Endodermal cell (in vitro differentiated cells): ENCODE measurements around the gene TM9SF1. TPM values are rescaled to one million over a fixed set of nuclear protein-coding genes. Genes with fewer than 3 reads are reported as not detected.
A peak's percentile ranks its signal among the peaks of the same experiment; 100 is the strongest.

Experiments used
- DNase-seq: peaks from one replicate; pipeline ENCODE4 v3.0.0-alpha.2; 2017
- H3K27ac ChIP-seq: 2 replicates; pipeline ENCODE4 v1.5.1; 2013; ENCODE audit warnings: mild to moderate bottlenecking, low read depth, low read length, moderate library complexity
- H3K27me3 ChIP-seq: 2 replicates; pipeline ENCODE4 v1.6.1; 2013; ENCODE audit warnings: mild to moderate bottlenecking, low read length, moderate library complexity; ENCODE audit not compliant: insufficient read depth, control insufficient read depth, poor library complexity, severe bottlenecking
- H3K36me3 ChIP-seq: 2 replicates; pipeline ENCODE4 v1.7.0; 2013; ENCODE audit warnings: mild to moderate bottlenecking, low read length, moderate library complexity; ENCODE audit not compliant: control insufficient read depth, insufficient read depth
- H3K4me1 ChIP-seq: one replicate; pipeline ENCODE4 v1.7.0; 2013; ENCODE audit warnings: low read length; ENCODE audit not compliant: control insufficient read depth, insufficient read depth
- H3K4me3 ChIP-seq: 2 replicates; pipeline ENCODE4 v1.5.1; 2013; ENCODE audit warnings: mild to moderate bottlenecking, low read length, moderate library complexity
- H3K9ac ChIP-seq: 2 replicates; pipeline ENCODE4 v1.6.1; 2013; ENCODE audit warnings: mild to moderate bottlenecking, low read length, moderate library complexity; ENCODE audit not compliant: poor library complexity, severe bottlenecking; ENCODE audit errors: extremely low read depth
- H3K9me3 ChIP-seq: 2 replicates; pipeline ENCODE4 v1.6.1; 2013; ENCODE audit warnings: mild to moderate bottlenecking, low read length, moderate library complexity; ENCODE audit not compliant: control insufficient read depth
- H3K27ac Mint-ChIP-seq: 2 replicates; pipeline ENCODE4 v1.8.0; 2020; ENCODE audit warnings: mixed read lengths
- H3K27me3 Mint-ChIP-seq: 2 replicates; pipeline ENCODE4 v1.8.0; 2021; ENCODE audit warnings: mild to moderate bottlenecking, mixed read lengths; ENCODE audit not compliant: insufficient read depth
- H3K36me3 Mint-ChIP-seq: 2 replicates; pipeline ENCODE4 v1.8.0; 2020; ENCODE audit warnings: low read depth, mixed read lengths
- H3K4me1 Mint-ChIP-seq: 2 replicates; pipeline ENCODE4 v1.8.0; 2020; ENCODE audit warnings: mixed read lengths
- H3K4me3 Mint-ChIP-seq: 2 replicates; pipeline ENCODE4 v1.8.0; 2020; ENCODE audit warnings: mild to moderate bottlenecking, moderate library complexity, mixed read lengths
- H3K9me3 Mint-ChIP-seq: 2 replicates; pipeline ENCODE4 v1.8.0; 2020; ENCODE audit warnings: mild to moderate bottlenecking, mixed read lengths
- CTCF ChIP-seq: fragments of 200-600 bp; sonication (generic); conservative IDR thresholded peaks from 2 replicates; pipeline ENCODE4 v1.5.0; 2021; ENCODE audit warnings: antibody characterized with exemption, mild to moderate bottlenecking
- WGBS, 2 experiments: methylation state at CpG; one replicate each; pipeline versions ENCODE4 v1.1.5 to v1.1.7; 2013; ENCODE audit warnings: missing lambda C conversion rate in 2 of 2, mixed read lengths in 1 of 2; ENCODE audit not compliant: insufficient coverage in 1 of 2, insufficient read length in 1 of 2; 5-methylcytosine and 5-hydroxymethylcytosine counted together
- total RNA-seq, 2 donors: library from RNA; stranded (reverse); fragmentation: NEBNext Ultra II Directional in 1 of 2; extraction: Animal tissue kit (Norgen Biotek cat#: 25700) in 1 of 2; gene quantifications; 2 replicates in 1 of 2; 3 replicates in 1 of 2; pipeline ENCODE4 v1.2.1, GENCODE V29; 2021

The TM9SF1 gene
- total RNA-seq, 2 donors from 2014 or later: 37.4 to 40.8 TPM

- no peaks in the 10 kb centered on the region for H3K27me3 Mint-ChIP-seq
- H3K4me1 ChIP-seq: no peaks in the 10 kb centered on the region
- no peak for DNase-seq
- H3K4me3 Mint-ChIP-seq: peak overlapping the region; percentile 77
- H3K36me3 ChIP-seq: peaks cover 41% of the 10 kb centered on the region
- H3K36me3 Mint-ChIP-seq: peaks cover 47% of the 10 kb centered on the region
- no peaks in the 10 kb centered on the region for H3K9me3 Mint-ChIP-seq
- peak overlapping the region; percentile 91 for H3K4me3 ChIP-seq
- peaks cover 8% of the 10 kb centered on the region for H3K4me1 Mint-ChIP-seq
- H3K27me3 ChIP-seq: no peaks in the 10 kb centered on the region
- peak overlapping the region; percentile 93 for H3K9ac ChIP-seq
- 63 to 94% methylated on average over 3 to 8 of the region's 8 CpGs for WGBS, 2 experiments
- H3K27ac ChIP-seq: peak overlapping the region; percentile 96
- no peaks in the 10 kb centered on the region for H3K9me3 ChIP-seq
- no peak for TF ChIP-seq CTCF
- H3K27ac Mint-ChIP-seq: peak overlapping the region; percentile 77
Measured at GRCh38 chr14:24194873-24195185, 412 bp downstream of the TM9SF1 start.

GRCh38 chr14:24194186-24194872 lies 912 bp downstream of the TM9SF1 start:
- no peak overlapping the region for H3K27ac Mint-ChIP-seq
- no peak for DNase-seq
- 97 to 100% methylated on average over 2 to 7 of the region's 7 CpGs for WGBS, 2 experiments
- Histone ChIP-seq H3K4me1 (no peaks in the 10 kb centered on the region), H3K36me3 (peaks cover 43% of the 10 kb centered on the region), H3K27ac (no peak overlapping the region), H3K9me3 (no peaks in the 10 kb centered on the region), H3K9ac (peak overlapping the region; percentile 93), H3K4me3 (peak overlapping the region; percentile 91), H3K27me3 (no peaks in the 10 kb centered on the region)
- peak overlapping the region; percentile 77 for H3K4me3 Mint-ChIP-seq
- H3K36me3 Mint-ChIP-seq: peaks cover 44% of the 10 kb centered on the region
- no peaks in the 10 kb centered on the region for H3K27me3 Mint-ChIP-seq
- peaks cover 8% of the 10 kb centered on the region for H3K4me1 Mint-ChIP-seq
- no peaks in the 10 kb centered on the region for H3K9me3 Mint-ChIP-seq
- TF ChIP-seq CTCF: no peak

GRCh38 chr14:24192933-24193332 lies 2.3 kb downstream of the TM9SF1 start:
- Mint-ChIP-seq H3K27ac (no peak overlapping the region), H3K9me3 (no peaks in the 10 kb centered on the region), H3K4me1 (peaks cover 9% of the 10 kb centered on the region), H3K4me3 (no peak overlapping the region), H3K36me3 (peaks cover 35% of the 10 kb centered on the region), H3K27me3 (no peaks in the 10 kb centered on the region)
- DNase-seq: no peak
- Histone ChIP-seq H3K27me3 (no peaks in the 10 kb centered on the region), H3K9me3 (no peaks in the 10 kb centered on the region), H3K4me3 (no peak overlapping the region), H3K27ac (no peak overlapping the region), H3K36me3 (peaks cover 39% of the 10 kb centered on the region), H3K9ac (no peak overlapping the region), H3K4me1 (no peaks in the 10 kb centered on the region)
- no peak for TF ChIP-seq CTCF
- 97 to 98% methylated on average over 14 to 15 of the region's 15 CpGs for WGBS, 2 experiments
